ENCODE data around the gene MYO3A. TPM values are rescaled to one million over a fixed set of nuclear protein-coding genes. Genes with fewer than 3 reads are reported as not detected.

The MYO3A gene
- total RNA-seq, 1 donor from 2014 or later, result not detected

- intact Hi-C loops (cut with DNase I), result no loop called here
- DNase-seq (ENCODE audit: low spot score), result no peak
These were observed 277.9 kb downstream of the MYO3A start for GRCh38 chr10:26211781-26212444.

GRCh38 chr10:26212511-26212910 is 278.5 kb downstream of the MYO3A start:
- intact Hi-C loops (cut with DNase I), result no loop called here
- DNase-seq (ENCODE audit: low spot score), result no peak

DNA sequence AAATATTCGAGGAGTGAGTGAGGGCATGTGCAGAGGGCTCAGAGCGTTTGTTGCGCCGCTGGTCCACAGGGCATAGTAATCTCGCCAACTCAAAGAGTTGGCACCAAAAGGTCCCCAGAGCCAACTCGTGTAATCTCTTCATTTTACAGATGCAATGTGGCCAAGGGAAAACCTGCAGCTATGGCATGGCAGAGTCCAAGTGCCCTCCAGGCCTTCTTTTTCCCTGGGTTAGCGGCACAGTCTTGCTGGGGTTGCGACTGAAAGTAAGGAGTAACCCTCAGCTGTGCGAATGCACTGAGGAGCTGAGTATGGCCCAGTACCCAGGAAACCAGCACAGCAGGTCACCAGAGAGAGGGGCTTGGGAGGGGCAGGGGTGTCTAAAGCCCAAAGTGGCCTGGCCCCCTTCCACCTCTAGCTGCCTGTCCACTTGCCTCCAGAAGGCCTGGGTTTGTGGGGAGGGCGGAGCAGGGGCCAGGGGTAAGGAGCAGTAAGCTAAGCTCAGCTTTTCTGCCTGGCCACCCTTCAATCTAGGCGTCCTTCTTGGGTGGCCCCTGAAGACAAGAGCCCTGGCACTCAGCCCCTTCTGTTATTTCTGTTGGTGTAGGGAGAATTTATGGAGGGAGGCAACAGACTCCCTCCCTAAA is 279.2 kb downstream of the MYO3A start:
- DNase-seq (ENCODE audit: low spot score), result no peak
- intact Hi-C loops (cut with DNase I), result no loop called here

GRCh38 chr10:26214004-26214403 is 280.0 kb downstream of the MYO3A start:
- intact Hi-C loops (cut with DNase I), result no loop called here
- DNase-seq (ENCODE audit: low spot score), result no peak

- intact Hi-C loops (cut with DNase I), result no loop called here
These were observed 280.7 kb downstream of the MYO3A start for GRCh38 chr10:26214551-26215395.

DNA sequence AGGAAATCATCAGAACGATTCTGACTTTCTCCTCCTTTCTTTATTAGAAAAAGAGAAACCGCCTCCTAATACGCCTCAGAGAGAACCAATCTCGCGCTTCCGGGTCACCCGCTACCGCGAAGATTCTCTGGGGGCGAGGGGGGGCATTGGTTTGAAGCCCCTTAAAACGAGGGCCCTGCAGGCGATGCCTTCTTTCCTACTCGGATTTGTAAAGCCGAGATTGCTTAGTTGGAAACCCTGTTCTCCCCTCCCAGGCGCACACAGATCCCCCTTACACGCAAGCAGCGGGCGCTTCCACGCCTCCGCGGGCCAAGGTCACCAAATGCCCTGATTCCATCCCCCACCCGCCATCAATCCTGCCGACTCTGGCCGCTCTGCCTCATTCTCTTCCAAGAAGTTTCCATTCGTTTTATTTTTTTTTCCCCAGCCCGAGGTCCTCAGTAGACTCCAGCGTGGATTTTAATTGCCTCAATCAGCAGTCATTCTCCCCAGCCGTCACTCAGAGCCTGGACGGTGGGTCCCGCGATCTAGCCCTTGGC is 281.4 kb downstream of the MYO3A start:
- DNase-seq (ENCODE audit: low spot score), result no peak
- intact Hi-C loops (cut with DNase I), result no loop called here

More at GRCh38 chr10:26214551-26215395, 280.7 kb downstream of the MYO3A start:
- no peak for DNase-seq (ENCODE audit: low spot score)

- no peak for DNase-seq (ENCODE audit: low spot score)
- intact Hi-C loops (cut with DNase I), result no loop called here
These were observed 282.0 kb downstream of the MYO3A start for GRCh38 chr10:26215935-26216584.

GRCh38 chr10:26216585-26217395 is 282.8 kb downstream of the MYO3A start, which contains the start of gene GAD2:
TSS of gene GAD2 (plus strand) at chr10:26216774. CDS start at chr10:26216810, 36 bp downstream.
- no peak for DNase-seq (ENCODE audit: low spot score)
- intact Hi-C loops (cut with DNase I), result no loop called here

- DNase-seq (ENCODE audit: low spot score), result no peak
- intact Hi-C loops (cut with DNase I), result no loop called here
These were observed 283.5 kb downstream of the MYO3A start for GRCh38 chr10:26217396-26218086.

DNA sequence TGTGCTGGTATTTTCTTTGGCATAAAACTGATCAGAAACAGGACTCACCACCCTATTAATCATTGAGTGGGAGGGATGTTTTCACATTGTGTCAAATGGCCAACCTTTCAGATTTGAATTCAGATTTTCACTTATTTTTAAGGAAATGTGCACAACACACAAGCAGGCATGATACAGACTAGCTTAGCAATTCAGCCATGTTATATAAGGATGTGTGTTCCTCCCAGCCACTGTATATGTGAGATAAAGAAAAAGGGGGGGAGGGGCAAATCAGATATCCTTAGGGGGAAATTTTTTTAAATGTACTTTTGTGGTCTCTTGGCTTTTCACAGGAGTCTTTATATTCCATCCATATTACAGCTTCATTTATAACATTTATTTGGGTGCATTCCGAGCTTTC is 285.6 kb downstream of the MYO3A start:
- no peak for DNase-seq (ENCODE audit: low spot score)
- intact Hi-C loops (cut with DNase I), result no loop called here

GRCh38 chr10:26220901-26221300 is 286.9 kb downstream of the MYO3A start:
- intact Hi-C loops (cut with DNase I), result no loop called here
- DNase-seq (ENCODE audit: low spot score), result no peak

- DNase-seq (ENCODE audit: low spot score), result no peak
- intact Hi-C loops (cut with DNase I), result no loop called here
These were observed 287.5 kb downstream of the MYO3A start for GRCh38 chr10:26221541-26221940.

DNA sequence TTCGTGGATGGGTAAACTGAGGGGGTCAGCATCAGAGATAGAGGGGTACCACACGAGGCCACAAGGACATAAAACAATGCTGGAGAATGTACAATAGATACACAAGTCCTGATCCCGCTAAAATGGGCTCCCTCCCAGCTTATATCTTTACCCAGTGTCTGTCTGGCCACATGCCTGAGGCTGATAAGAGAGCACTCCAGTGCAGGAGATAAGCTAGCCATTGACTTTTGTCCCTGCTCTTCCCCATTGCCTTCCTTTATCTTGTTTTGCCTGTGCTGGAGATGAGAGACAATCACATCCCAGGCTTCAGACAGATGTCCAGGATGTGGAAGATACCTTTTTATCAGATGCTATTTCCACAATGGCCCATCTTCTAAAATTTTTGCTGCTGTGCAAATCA is 288.5 kb downstream of the MYO3A start:
- no peak for DNase-seq (ENCODE audit: low spot score)
- intact Hi-C loops (cut with DNase I), result no loop called here

DNA sequence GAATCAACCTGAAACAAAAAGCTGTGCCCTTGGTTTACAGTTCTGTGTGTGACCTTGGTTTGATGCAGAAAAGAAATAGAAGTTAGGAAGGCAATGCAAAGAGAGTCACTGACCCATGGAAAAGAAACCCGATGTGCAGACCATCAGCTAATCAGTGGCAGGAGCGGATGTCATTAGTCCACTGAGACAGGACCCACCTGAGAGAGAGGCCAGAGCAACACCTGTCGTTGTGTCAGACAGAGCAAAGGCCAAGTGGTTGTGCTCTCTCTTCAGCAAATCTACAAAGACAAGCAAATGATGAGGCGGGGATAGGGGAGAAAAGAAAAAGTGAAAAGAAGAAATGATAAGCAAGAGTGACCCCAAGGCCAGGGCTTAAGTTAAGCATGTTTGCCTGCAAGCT is 291.3 kb downstream of the MYO3A start:
- no peak for DNase-seq (ENCODE audit: low spot score)
- intact Hi-C loops (cut with DNase I), result no loop called here

GRCh38 chr10:26227786-26228185 is 293.8 kb downstream of the MYO3A start:
- intact Hi-C loops (cut with DNase I), result no loop called here

GRCh38 chr10:26232174-26232573 is 298.1 kb downstream of the MYO3A start:
- DNase-seq (ENCODE audit: low spot score), result no peak
- intact Hi-C loops (cut with DNase I), result no loop called here

More at GRCh38 chr10:26227786-26228185, 293.8 kb downstream of the MYO3A start:
- DNase-seq (ENCODE audit: low spot score), result no peak

DNA sequence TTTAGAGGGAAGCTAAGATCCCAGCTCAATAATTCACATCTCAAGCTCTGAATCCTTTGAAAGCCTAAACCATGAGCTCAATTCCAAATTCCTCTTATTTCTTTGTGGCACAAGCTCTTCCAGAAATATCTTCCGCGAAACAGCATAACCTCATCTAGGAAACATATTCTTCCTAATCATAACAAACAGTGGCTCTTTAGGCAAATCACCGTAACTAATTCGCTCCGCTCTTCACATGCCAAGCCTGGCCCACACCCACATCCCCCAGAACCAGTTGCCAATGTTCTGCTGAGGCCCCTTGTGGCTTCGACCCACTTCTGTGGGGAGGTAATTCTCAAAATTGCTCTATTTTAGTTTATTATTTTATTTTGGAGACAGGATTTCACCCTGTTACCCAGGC is 301.7 kb downstream of the MYO3A start:
- intact Hi-C loops (cut with DNase I), result no loop called here
- DNase-seq (ENCODE audit: low spot score), result no peak

- intact Hi-C loops (cut with DNase I), result no loop called here
- no peak for DNase-seq (ENCODE audit: low spot score)
These were observed 304.3 kb downstream of the MYO3A start for GRCh38 chr10:26238378-26238777.
